HG03175 (cell line): ENCODE measurements around the gene SCGB2A2.

ENCODE experiments used
- ATAC-seq: cut with Tn5 transposase; IDR thresholded peaks from one replicate; pipeline ENCODE4 v1.9.1; 2021; ENCODE audit warnings: mild to moderate bottlenecking, moderate library complexity; ENCODE audit not compliant: unreplicated experiment

The SCGB2A2 gene

GRCh38 chr11:62298975-62299374, 29.0 kb downstream of the SCGB2A2 start, which contains the start of gene SCGB1D4:
Gene SCGB1D4, minus strand, starts transcription at chr11:62299075. Its CDS starts 65 bp downstream, at chr11:62299010.
- ATAC-seq, result no peak

DNA sequence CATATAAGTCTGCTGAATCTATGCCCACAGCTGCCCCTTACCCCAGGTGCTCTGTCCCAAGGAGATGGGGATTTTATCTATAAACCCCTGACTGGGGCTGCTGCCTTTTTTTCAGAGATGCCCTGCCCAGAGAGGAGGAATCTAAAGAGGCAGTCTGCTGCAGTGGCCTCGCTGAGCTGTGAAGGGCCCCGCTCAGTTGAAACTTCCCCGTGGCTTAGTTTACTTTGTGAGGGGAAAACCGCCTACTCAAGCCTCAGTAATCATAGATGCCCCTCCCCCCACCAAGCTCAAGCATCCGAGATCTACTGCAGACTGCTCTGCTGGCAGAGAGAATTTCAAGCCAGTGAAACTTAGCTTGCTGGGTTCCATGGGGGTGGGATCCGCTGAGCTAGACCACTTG, 36.3 kb downstream of the SCGB2A2 start:
- ATAC-seq, result no peak

DNA sequence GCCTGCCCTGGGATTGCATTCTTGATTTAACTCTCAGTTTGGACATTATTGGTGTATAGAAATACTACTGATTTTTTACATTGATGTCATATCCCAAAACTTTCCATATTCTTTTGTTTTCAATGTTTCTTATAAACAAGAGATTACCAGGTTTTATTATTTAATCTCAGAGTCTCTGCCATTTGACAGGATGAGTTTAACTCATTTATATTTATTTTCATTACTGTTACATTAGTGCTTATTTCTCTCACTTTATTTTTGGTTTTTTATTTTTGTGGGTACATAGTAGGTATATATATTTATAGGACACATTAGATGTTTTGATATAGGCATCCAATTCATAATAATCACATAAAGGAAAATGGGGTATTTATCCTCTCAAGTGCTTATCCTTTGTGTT, 38.0 kb downstream of the SCGB2A2 start:
- ATAC-seq, result no peak

GRCh38 chr11:62309991-62310390, 40.0 kb downstream of the SCGB2A2 start:
- ATAC-seq, result no peak

DNA sequence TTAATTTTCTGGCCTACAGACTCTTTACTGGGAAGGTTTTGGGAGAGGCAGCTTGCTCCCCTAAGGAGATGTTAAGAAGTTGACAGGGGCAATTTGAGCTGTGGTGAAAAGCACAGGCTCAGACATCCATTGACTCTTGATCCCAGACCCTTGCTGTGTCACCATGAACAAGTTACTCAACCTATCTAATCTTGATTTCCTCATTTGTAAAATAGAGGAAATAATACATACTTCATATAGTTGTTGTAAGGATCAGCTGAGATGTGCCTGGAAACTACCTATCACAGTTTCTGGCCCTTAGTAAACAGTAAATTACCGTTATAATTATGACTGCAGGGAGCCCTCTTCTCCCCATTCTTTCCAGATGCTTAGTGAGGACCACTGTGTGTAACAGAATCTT, 45.5 kb downstream of the SCGB2A2 start:
- ATAC-seq, result no peak

GRCh38 chr11:62322524-62322923, 52.6 kb downstream of the SCGB2A2 start:
- no peak for ATAC-seq
